Calu3 (cell line): ENCODE measurements around the gene RSPH9. TPM values are rescaled to one million over a fixed set of nuclear protein-coding genes. Genes with fewer than 3 reads are reported as not detected.
"Not testable (repeated sequence)": the region's sequence is repeated elsewhere in the genome, so short reads cannot be mapped to it uniquely, and the experiment has no call there.

Experiments used
- BruUV-seq: library from RNA; stranded (reverse); fragments of 400-500 nt; replicated peaks from 2 replicates; lab custom pipeline; 2021; lab: Mats Ljungman, UMichigan
- CTCF ChIA-PET: fragments of 300-600 bp; sonication (Branson Sonifier 250); formaldehyde crosslinking; loops from one replicate; lab custom pipeline; 2022; ENCODE audit warnings: antibody characterized with exemption; lab: Charles Lee
- DNase-seq: peaks from one replicate; pipeline ENCODE4 v3.0.0; 2022
- H3K27ac Mint-ChIP-seq: one replicate; pipeline ENCODE4 v1.8.0; 2022; ENCODE audit warnings: mixed read lengths; ENCODE audit not compliant: unreplicated experiment
- H3K27me3 Mint-ChIP-seq: one replicate; pipeline ENCODE4 v1.8.0; 2022; ENCODE audit warnings: mixed read lengths; ENCODE audit not compliant: unreplicated experiment
- H3K36me3 Mint-ChIP-seq: one replicate; pipeline ENCODE4 v1.8.0; 2022; ENCODE audit warnings: mild to moderate bottlenecking, moderate library complexity, mixed read lengths; ENCODE audit not compliant: insufficient read depth, unreplicated experiment
- H3K4me1 Mint-ChIP-seq: one replicate; pipeline ENCODE4 v1.8.0; 2022; ENCODE audit warnings: mild to moderate bottlenecking, low read depth, mixed read lengths; ENCODE audit not compliant: unreplicated experiment
- H3K4me3 Mint-ChIP-seq: one replicate; pipeline ENCODE4 v1.8.0; 2022; ENCODE audit warnings: mild to moderate bottlenecking, low read depth, moderate library complexity, mixed read lengths; ENCODE audit not compliant: unreplicated experiment
- H3K9me3 Mint-ChIP-seq: one replicate; pipeline ENCODE4 v1.8.0; 2022; ENCODE audit warnings: low read depth, mixed read lengths; ENCODE audit not compliant: unreplicated experiment
- intact Hi-C: fragments of 100-400 bp; cut with micrococcal nuclease; formaldehyde crosslinking; loops from one replicate; pipeline ENCODE4 v1.10.0; 2022; ENCODE audit not compliant: unreplicated experiment
- total RNA-seq: library from RNA; stranded (reverse); gene quantifications from 2 replicates; pipeline ENCODE4 v1.2.3, GENCODE V29; 2022
- TF ChIP-seq, protein P1 (sequence below): fragments of 200-600 bp; IDR thresholded peaks from one replicate; pipeline ENCODE4 v1.8.0; 2022; ENCODE audit warnings: antibody characterized with exemption; ENCODE audit not compliant: unreplicated experiment

Gene RSPH9
- total RNA-seq, 1 experiment from 2014 or later: 0.19 TPM

- BruUV-seq: no TSS peak
- no peaks in the 10 kb centered on the region for H3K9me3 Mint-ChIP-seq
- CTCF ChIA-PET: interaction anchor here (1.0 kb wide), 1 partner anchor 20 kb away, joined by 3 read pairs; no protein-coding TSS in a partner anchor
Observed at GRCh38 chr6:43647613-43648012, 2.8 kb downstream of the RSPH9 start.

DNA sequence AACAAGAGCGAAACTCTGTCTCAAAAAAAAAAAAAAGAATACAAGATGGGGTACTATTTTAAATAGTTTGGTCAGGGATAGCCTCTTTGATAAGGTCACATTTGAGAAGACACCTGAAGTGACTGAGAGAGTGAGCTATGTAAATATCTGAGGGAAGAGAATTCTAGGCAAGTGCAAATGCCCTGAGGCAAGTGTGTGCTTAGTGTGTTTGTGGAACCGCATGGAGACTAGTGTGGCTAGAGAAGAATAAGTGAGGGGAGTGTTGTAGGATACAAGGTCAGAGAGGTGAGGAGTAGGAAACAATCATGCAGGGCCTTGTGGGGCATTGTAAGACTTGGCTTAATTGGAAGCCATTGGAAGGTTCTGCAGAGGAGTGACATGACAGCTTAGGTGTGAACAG is 3.4 kb downstream of the RSPH9 start:
- Mint-ChIP-seq H3K27ac (no peak overlapping the region), H3K27me3 (no peaks in the 10 kb centered on the region), H3K4me1 (no peaks in the 10 kb centered on the region), H3K36me3 (no peaks in the 10 kb centered on the region), H3K4me3 (no peak overlapping the region), H3K9me3 (no peaks in the 10 kb centered on the region)
- no peak for DNase-seq
- CTCF ChIA-PET: interaction anchor here (1.0 kb wide), 1 partner anchor 19 kb away, joined by 3 read pairs; no protein-coding TSS in a partner anchor
- TF ChIP-seq, protein P1, sequence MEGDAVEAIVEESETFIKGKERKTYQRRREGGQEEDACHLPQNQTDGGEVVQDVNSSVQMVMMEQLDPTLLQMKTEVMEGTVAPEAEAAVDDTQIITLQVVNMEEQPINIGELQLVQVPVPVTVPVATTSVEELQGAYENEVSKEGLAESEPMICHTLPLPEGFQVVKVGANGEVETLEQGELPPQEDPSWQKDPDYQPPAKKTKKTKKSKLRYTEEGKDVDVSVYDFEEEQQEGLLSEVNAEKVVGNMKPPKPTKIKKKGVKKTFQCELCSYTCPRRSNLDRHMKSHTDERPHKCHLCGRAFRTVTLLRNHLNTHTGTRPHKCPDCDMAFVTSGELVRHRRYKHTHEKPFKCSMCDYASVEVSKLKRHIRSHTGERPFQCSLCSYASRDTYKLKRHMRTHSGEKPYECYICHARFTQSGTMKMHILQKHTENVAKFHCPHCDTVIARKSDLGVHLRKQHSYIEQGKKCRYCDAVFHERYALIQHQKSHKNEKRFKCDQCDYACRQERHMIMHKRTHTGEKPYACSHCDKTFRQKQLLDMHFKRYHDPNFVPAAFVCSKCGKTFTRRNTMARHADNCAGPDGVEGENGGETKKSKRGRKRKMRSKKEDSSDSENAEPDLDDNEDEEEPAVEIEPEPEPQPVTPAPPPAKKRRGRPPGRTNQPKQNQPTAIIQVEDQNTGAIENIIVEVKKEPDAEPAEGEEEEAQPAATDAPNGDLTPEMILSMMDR: no peak
- intact Hi-C loops: no loop called here
- no TSS peak for BruUV-seq

More at GRCh38 chr6:43647613-43648012, 2.8 kb downstream of the RSPH9 start:
- H3K4me1 Mint-ChIP-seq: no peaks in the 10 kb centered on the region
- no peak overlapping the region for H3K4me3 Mint-ChIP-seq
- TF ChIP-seq, protein P1: no peak
- H3K27me3 Mint-ChIP-seq: no peaks in the 10 kb centered on the region
- H3K36me3 Mint-ChIP-seq: peaks cover 4% of the 10 kb centered on the region
- H3K27ac Mint-ChIP-seq: no peak overlapping the region
- DNase-seq: no peak
- intact Hi-C loops: no loop called here

- intact Hi-C loops, H3K27me3 Mint-ChIP-seq, H3K27ac Mint-ChIP-seq, H3K4me1 Mint-ChIP-seq, H3K9me3 Mint-ChIP-seq, H3K36me3 Mint-ChIP-seq, H3K4me3 Mint-ChIP-seq, BruUV-seq, DNase-seq: not testable (repeated sequence)
- CTCF ChIA-PET: interaction anchor here (0.7 kb wide), 2 partner anchors 420 to 668 kb away, joined by 4 to 5 read pairs; no protein-coding TSS in a partner anchor
Observed at GRCh38 chr6:43652822-43653221, 8.0 kb downstream of the RSPH9 start.

- TF ChIP-seq, protein P1: no peak
- no peak overlapping the region for H3K4me3 Mint-ChIP-seq
- no peaks in the 10 kb centered on the region for H3K9me3 Mint-ChIP-seq
- BruUV-seq: no TSS peak
- no peak for DNase-seq
- no peak overlapping the region for H3K27ac Mint-ChIP-seq
- no peaks in the 10 kb centered on the region for H3K4me1 Mint-ChIP-seq
- CTCF ChIA-PET: no interaction called here
- intact Hi-C loops: no loop called here
- no peaks in the 10 kb centered on the region for H3K27me3 Mint-ChIP-seq
- no peaks in the 10 kb centered on the region for H3K36me3 Mint-ChIP-seq
Observed at GRCh38 chr6:43657221-43657802, 12.5 kb downstream of the RSPH9 start.

DNA sequence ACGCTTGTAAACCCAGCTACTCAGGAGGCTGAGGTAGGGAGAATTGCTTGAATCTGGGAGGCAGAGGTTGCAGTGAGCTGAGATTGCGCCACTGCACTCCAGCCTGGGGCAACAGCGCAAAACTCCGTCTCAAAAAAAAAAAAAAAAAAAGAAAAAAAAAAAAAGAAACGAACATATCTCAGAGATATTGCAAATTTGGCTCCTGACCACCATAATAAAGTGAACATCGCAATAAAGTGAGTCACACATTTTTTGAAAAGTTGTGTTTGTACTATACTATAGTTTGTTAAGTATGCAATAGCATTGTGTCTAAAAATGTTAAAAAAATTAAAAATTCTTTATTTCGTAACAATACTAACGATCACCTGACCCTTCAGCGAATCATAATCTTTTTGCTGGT is 13.3 kb downstream of the RSPH9 start:
- BruUV-seq: no TSS peak

DNA sequence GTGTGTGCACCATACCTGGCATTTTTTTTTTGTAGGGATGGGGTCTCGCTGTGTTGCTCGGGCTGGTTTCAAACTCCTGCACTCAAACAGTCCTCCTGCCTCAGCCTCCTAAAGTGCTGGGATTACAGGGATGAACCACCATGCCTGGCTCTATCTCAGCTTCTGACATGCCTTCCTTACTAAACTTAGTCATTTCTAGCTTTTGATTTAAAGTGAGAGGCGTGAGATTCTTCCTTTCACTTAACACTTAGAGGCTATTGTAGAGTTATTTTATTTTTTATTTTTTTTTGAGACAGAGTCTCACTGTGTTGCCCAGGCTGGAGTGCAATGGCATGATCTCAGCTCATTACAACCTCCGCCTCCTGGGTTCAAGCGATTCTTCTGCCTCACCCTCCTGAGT is 18.1 kb downstream of the RSPH9 start:
- DNase-seq, H3K9me3 Mint-ChIP-seq, intact Hi-C loops, H3K4me3 Mint-ChIP-seq, H3K27ac Mint-ChIP-seq, BruUV-seq, H3K27me3 Mint-ChIP-seq, CTCF ChIA-PET: not testable (repeated sequence)
- Mint-ChIP-seq H3K4me1 (peaks cover 26% of the 10 kb centered on the region), H3K36me3 (peaks cover 14% of the 10 kb centered on the region)

More for the DNA sequence above, 13.3 kb downstream of the RSPH9 start:
- CTCF ChIA-PET: no interaction called here
- intact Hi-C loops: no loop called here
- Mint-ChIP-seq H3K27ac (no peak overlapping the region), H3K27me3 (no peaks in the 10 kb centered on the region), H3K4me3 (no peak overlapping the region), H3K4me1 (no peaks in the 10 kb centered on the region), H3K9me3 (no peaks in the 10 kb centered on the region), H3K36me3 (no peaks in the 10 kb centered on the region)
- DNase-seq: no peak
- TF ChIP-seq, protein P1: no peak
